Islet precursor cell (in vitro differentiated cells): ENCODE measurements around the gene SMIM32.
A peak's percentile ranks its signal among the peaks of the same experiment; 100 is the strongest.

Experiments used
- DNase-seq: peaks from one replicate; pipeline ENCODE4 v3.0.0-alpha.2; 2018

Gene SMIM32

GRCh38 chr5:136192526-136193321, at the start of gene SMIM32:
Gene SMIM32 (minus strand): TSS chr5:136193162. CDS start chr5:136192524, 638 bp downstream.
- peak; percentile 85 for DNase-seq

GRCh38 chr5:136242611-136243010, 49.6 kb upstream of the SMIM32 start:
- no peak for DNase-seq

GRCh38 chr5:136242136-136242535, 49.2 kb upstream of the SMIM32 start:
- no peak for DNase-seq

- no peak for DNase-seq
These were observed 47.9 kb upstream of the SMIM32 start for GRCh38 chr5:136240894-136241293.

GRCh38 chr5:136236479-136237083, 43.6 kb upstream of the SMIM32 start:
- peak; percentile 60 for DNase-seq

GRCh38 chr5:136235321-136235720, 42.4 kb upstream of the SMIM32 start:
- DNase-seq: no peak

- no peak for DNase-seq
These were observed 39.4 kb upstream of the SMIM32 start for GRCh38 chr5:136232316-136232715.

- no peak for DNase-seq
These were observed 37.2 kb upstream of the SMIM32 start for GRCh38 chr5:136230176-136230575.

GRCh38 chr5:136228136-136228757, 35.3 kb upstream of the SMIM32 start:
- DNase-seq: no peak

GRCh38 chr5:136226401-136226800, 33.4 kb upstream of the SMIM32 start:
- no peak for DNase-seq

GRCh38 chr5:136225796-136226195, 32.8 kb upstream of the SMIM32 start:
- DNase-seq: no peak

GRCh38 chr5:136222580-136223235, 29.7 kb upstream of the SMIM32 start:
- no peak for DNase-seq

GRCh38 chr5:136221340-136221739, 28.4 kb upstream of the SMIM32 start:
- DNase-seq: no peak

- no peak for DNase-seq
These were observed 23.3 kb upstream of the SMIM32 start for GRCh38 chr5:136216230-136216629.

GRCh38 chr5:136215812-136216211, 22.9 kb upstream of the SMIM32 start:
- no peak for DNase-seq

GRCh38 chr5:136213919-136214493, 21.0 kb upstream of the SMIM32 start:
- DNase-seq: no peak

- DNase-seq: no peak
These were observed 19.3 kb upstream of the SMIM32 start for GRCh38 chr5:136212252-136212721.

- DNase-seq: no peak
These were observed 18.5 kb upstream of the SMIM32 start for GRCh38 chr5:136211282-136212040.

GRCh38 chr5:136210259-136210658, 17.3 kb upstream of the SMIM32 start:
- DNase-seq: no peak

GRCh38 chr5:136209346-136209910, 16.5 kb upstream of the SMIM32 start:
- no peak for DNase-seq

- no peak for DNase-seq
These were observed 16.0 kb upstream of the SMIM32 start for GRCh38 chr5:136208916-136209315.

GRCh38 chr5:136207631-136208030, 14.7 kb upstream of the SMIM32 start:
- no peak for DNase-seq
